Mammary epithelial cell (primary cell): ENCODE measurements around the gene RBM6.
"Not testable (repeated sequence)": the region's sequence is repeated elsewhere in the genome, so short reads cannot be mapped to it uniquely, and the experiment has no call there.

Experiments used
- CTCF ChIP-seq, 2 donors: IDR thresholded peaks in 1 of 2; conservative IDR thresholded peaks in 1 of 2; 2 replicates each; pipeline ENCODE4 v1.5.1; 2011 to 2012; ENCODE audit warnings: inconsistent platforms in 2 of 2, low read length in 2 of 2, mild to moderate bottlenecking in 2 of 2, control low read depth in 1 of 2, low read depth in 1 of 2; ENCODE audit not compliant: insufficient read depth in 1 of 2; ENCODE audit errors: extremely low read depth in 1 of 2
- EZH2 ChIP-seq: IDR thresholded peaks from 2 replicates; pipeline ENCODE4 v1.6.1; 2012; ENCODE audit warnings: low read length, inconsistent platforms, borderline replicate concordance

GRCh38 chr3:49917806-49918590 lies 22.0 kb upstream of the RBM6 start:
- not testable (repeated sequence) for TF ChIP-seq CTCF (conservative IDR thresholded peaks at IDR 0.05 in 1 of 2, IDR thresholded peaks at IDR 0.05 in 1 of 2; ENCODE audit: extremely low read depth in 1 of 2, insufficient read depth in 1 of 2, low read depth in 1 of 2, low read length in 2 of 2); EZH2
